Urothelium cell line (cell line): ENCODE results near the gene FYB2.
A peak's percentile ranks its signal among the peaks of the same experiment; 100 is the strongest.

Experiments used
- DNase-seq: peaks from one replicate; pipeline ENCODE4 v3.0.0; 2011; ENCODE audit warnings: low spot score, mixed read lengths
- FAIRE-seq: peaks from 2 replicates; lab custom pipeline; 2011; peaks lifted over from hg19 to GRCh38; lab: Jason Lieb, UNC

Gene FYB2

GRCh38 chr1:56835657-56836056, 16.5 kb upstream of the FYB2 start:
- FAIRE-seq (no peak), DNase-seq (no peak)

- DNase-seq (no peak), FAIRE-seq (no peak)
Observed at GRCh38 chr1:56834137-56834900, 15.1 kb upstream of the FYB2 start.

DNA sequence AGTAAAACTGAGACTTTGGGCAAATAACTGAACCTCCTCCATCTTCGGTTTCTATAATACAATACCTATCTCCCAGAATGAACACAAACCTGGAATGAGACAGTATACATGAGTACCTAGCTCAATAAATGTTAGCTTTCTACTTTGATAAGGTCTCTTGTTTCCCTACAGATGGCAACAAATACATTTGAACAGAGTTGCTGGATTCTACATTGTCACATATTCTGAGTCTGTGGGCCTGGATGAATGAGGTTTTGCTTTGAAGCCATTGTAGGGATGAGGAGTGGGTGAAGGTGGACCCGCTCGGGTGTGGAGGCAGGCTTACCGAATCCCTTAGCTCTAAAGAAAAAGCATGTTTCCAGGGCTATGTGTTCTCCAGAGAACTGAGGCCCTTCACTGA, 13.9 kb upstream of the FYB2 start:
- FAIRE-seq = no peak
- DNase-seq = no peak

DNA sequence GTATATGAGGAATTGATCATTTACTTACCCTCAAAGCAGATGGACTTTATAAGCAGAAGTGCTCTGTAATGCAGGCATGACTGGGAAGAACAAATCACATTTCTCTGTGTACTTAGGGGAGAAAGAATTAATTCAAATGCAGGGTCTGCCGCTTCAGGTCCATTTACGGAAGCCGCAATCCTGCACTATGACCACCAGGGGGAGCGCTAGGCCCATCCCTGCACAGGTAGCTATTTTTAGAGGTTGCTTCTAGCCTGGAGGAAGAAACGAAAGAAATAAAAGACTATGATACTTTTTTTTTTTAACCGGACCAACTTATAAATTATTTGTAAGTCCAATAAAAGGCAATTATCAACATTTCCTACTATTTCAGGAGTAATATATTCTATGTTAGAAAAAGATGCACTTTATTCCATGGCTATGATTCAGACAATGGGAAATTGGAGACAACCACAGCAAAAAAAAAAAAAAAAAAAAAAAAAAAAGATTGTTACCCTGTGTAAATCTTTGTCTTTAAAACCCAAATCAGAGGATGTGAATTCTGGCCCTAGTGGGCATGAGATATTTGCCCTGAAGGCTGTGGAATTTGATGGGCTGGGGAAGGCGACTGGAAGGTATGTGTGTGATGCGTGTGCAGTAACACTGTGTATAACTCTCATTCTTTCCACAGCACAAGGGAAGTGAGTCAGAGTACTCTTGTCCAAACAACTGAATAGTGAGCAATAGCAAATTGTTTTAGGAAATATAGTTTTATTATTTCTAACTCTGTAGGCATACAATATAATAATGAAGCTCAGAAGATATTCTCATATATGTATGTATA, 12.9 kb upstream of the FYB2 start:
- peak; percentile 65 for DNase-seq
- FAIRE-seq = peak; percentile 17

DNA sequence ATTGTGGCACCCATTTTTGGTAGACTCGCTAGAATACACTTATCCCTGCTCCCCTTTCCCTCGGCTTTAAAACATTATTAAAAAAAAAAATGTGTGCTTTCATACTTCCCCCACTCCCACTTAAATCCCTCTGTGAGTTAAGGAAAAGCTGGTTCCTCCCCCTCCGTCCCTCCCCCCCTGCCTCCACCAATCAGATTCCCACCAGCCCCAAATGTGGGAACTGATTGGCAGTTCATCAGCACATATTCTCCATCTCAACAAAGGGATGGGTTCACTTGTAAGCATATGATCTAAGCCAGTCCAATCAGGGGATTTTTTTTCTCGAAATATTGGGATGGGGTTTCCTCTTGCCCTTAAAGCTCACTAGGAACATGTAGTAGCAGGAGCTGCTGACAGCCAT, 10.8 kb upstream of the FYB2 start:
- FAIRE-seq = no peak
- no peak for DNase-seq

- DNase-seq = no peak
Observed at GRCh38 chr1:56827711-56828110, 8.5 kb upstream of the FYB2 start.

DNA sequence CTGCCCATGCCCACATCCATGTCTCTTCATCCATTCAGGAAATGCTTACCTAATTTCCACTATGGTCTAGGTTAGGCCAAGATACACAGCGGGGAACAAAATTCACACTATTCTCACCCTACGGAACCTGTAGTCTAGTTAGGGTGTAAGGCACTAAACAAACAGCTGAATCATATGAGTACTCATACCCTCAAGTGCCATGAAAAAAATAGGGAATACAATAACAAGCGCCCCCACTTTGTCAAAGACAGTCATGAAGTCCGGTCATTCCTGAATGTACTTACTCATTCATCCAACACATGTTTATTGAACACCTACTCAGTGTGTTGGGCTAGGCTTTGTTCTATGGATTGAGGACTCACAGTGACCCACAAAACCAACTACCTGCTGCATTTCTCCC, 6.2 kb upstream of the FYB2 start:
- FAIRE-seq (no peak), DNase-seq (no peak)

More at GRCh38 chr1:56827711-56828110, 8.5 kb upstream of the FYB2 start:
- FAIRE-seq = no peak

- no peak for DNase-seq
Observed at GRCh38 chr1:56824938-56825337, 5.7 kb upstream of the FYB2 start.

GRCh38 chr1:56824271-56824670, 5.1 kb upstream of the FYB2 start:
- no peak for FAIRE-seq
- DNase-seq = no peak

More at GRCh38 chr1:56824938-56825337, 5.7 kb upstream of the FYB2 start:
- no peak for FAIRE-seq

DNA sequence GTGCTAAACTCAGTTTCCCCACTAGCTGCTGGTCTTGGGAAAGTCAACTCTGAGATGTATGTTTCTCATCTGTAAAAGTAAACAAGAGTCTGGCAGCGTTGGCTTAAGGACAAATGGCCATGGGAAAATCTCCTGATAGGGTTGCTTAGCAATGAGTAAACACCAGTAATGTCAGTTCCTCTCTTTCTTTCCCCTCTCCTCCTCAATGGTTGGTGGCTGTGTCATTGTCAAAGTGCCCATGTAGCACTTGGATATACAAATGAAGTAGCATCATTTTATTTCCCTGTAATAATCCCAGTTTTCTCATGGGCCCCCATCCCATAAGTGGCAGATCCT, 2.2 kb upstream of the FYB2 start:
- FAIRE-seq = no peak

GRCh38 chr1:56820755-56821461, 1.7 kb upstream of the FYB2 start:
- FAIRE-seq (no peak), DNase-seq (peak; percentile 82)

More for the DNA sequence above, 2.2 kb upstream of the FYB2 start:
- DNase-seq = no peak

DNA sequence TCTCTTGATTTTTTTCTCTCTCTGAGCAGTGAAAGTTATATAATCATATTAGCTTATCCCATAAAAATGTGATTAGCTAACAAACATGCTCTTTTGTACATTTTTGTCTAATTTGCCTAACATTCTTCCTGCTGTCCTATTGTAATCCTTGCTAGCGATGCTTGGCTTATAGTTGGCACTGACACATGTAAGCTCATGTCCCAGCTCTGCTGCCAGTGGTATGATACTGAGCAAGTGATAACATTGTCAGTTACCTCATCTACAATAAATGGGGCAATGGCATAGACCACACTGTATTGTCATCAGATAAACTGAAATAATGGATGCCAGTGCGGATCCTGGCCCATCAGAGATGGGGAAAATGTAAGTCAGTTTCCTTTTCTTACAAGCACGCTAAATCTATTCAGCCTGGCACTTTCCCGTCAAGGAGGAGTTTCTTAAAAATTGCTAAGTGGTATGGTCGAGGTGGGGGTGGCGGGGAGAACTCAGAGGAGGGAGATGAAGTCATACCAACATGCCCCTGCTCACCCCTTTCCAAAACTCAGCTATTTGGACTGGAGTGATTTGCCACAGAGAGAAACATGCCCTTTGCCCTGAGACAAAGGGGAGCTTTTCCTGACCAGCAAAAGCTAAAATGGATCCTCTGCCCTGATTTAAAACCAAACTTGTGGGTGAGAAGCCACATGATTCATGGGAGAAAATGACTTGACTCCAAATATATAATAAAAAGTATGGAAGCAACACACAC, 1.3 kb downstream of the FYB2 start:
- FAIRE-seq (no peak), DNase-seq (no peak)

DNA sequence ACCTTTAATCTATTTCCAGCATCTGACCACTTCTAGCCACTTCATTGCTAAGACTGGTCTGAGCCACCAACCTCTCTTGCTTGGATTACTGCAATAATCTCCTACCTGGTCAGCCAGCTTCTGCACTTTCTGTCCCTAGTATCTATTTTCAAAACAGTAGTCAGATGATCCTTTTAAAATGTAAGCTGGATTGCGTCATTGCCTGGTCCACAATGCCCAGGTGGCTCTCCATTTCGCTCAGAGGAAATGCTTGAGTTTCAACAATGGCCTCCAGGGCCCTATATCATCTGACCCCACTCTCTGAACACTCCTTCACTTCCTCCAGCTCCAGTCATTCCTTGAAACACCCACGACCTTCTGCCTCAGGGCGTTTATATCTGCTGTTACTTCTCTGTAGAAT, 2.3 kb downstream of the FYB2 start:
- FAIRE-seq = no peak
- no peak for DNase-seq

- DNase-seq (no peak), FAIRE-seq (no peak)
Observed at GRCh38 chr1:56816264-56816663, 2.9 kb downstream of the FYB2 start.

GRCh38 chr1:56814205-56814604, 5.0 kb downstream of the FYB2 start:
- DNase-seq = no peak
- no peak for FAIRE-seq

GRCh38 chr1:56811331-56811730, 7.9 kb downstream of the FYB2 start:
- FAIRE-seq (no peak), DNase-seq (no peak)

DNA sequence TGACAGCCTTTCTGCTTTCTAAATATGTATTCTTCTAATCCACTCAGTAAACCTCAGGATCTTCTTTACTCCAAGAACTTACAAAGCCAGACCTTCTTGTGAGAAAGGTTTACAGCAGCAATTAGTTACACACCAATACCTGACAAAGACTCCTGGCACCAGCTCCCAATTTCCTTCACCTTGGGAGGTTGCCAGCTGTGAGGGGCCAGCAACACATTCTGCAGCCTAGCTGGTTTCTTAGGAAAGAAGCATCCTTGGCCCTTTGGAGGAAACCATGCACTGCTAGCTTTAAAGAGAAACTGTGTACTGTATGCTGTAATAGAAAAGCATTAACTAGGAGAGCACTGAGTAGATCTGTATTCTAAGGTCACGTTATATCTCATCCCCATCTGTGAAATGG, 10.8 kb downstream of the FYB2 start:
- DNase-seq (no peak), FAIRE-seq (no peak)

GRCh38 chr1:56806804-56807203, 12.4 kb downstream of the FYB2 start:
- DNase-seq (no peak), FAIRE-seq (no peak)

DNA sequence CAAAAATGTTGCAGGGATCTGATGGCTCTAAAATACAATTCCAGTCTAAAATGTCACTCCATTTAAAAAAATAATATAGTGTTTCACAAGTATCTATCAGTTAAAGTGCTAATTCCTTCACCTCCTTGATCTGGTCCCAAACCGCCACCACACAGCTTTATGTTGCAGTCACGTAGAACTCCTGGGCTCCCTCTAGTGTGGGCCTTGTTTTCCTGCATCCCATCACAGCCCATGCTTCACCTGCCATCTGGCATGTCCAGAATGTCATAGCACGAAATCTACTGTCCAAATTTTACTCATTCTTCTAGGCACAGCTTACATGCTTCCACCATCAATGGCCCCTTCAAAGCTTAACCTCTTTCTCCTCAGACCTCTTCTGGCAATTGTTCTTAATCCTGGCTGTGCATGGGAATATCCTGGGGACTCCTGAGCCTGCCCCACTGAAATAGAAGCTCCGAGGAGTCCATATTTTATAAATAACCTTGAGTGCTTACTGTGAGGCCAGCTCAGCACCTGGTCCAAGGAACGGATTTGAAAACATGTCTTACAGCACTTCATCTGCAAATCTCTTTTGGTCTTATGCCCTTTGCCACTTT, 15.5 kb downstream of the FYB2 start:
- DNase-seq = peak; percentile 58
- peak; percentile 72 for FAIRE-seq

GRCh38 chr1:56799605-56800400, 19.4 kb downstream of the FYB2 start:
- DNase-seq = no peak

More at GRCh38 chr1:56799605-56800400, 19.4 kb downstream of the FYB2 start:
- no peak for FAIRE-seq
